MCF 10A (cell line): Measurements from ENCODE around the gene TUBGCP6. TPM values are rescaled to one million over a fixed set of nuclear protein-coding genes. Genes with fewer than 3 reads are reported as not detected.

Source experiments
- BruUV-seq: library from RNA; stranded (reverse); fragments of 400-500 nt; replicated peaks from 2 replicates; lab custom pipeline; 2021; lab: Mats Ljungman, UMichigan
- CTCF ChIA-PET: fragments of 300-600 bp; sonication (Branson Sonifier 250); formaldehyde crosslinking; extraction: SDS; loops from one replicate; lab custom pipeline; 2021; ENCODE audit warnings: antibody characterized with exemption, inconsistent platforms; lab: Yijun Ruan, JAX
- POLR2A ChIA-PET: fragments of 300-600, 350-650 bp; sonication (Branson Sonifier 250); formaldehyde crosslinking; extraction: SDS; loops from one replicate; lab custom pipeline; 2020; ENCODE audit warnings: antibody characterized with exemption, inconsistent platforms; lab: Yijun Ruan, JAX
- DNase-seq: peaks from one replicate; pipeline ENCODE4 v3.0.0-alpha.2; 2018; ENCODE audit not compliant: unreplicated experiment
- H3K27ac Mint-ChIP-seq: one replicate; pipeline ENCODE4 v1.8.0; 2022; ENCODE audit warnings: mild to moderate bottlenecking, low read depth, mixed read lengths; ENCODE audit not compliant: unreplicated experiment
- H3K27me3 Mint-ChIP-seq: one replicate; pipeline ENCODE4 v1.8.0; 2022; ENCODE audit warnings: mixed read lengths; ENCODE audit not compliant: insufficient read depth, unreplicated experiment
- H3K36me3 Mint-ChIP-seq: one replicate; pipeline ENCODE4 v1.8.0; 2022; ENCODE audit warnings: mild to moderate bottlenecking, moderate library complexity, mixed read lengths; ENCODE audit not compliant: insufficient read depth, unreplicated experiment
- H3K4me1 Mint-ChIP-seq: one replicate; pipeline ENCODE4 v1.8.0; 2022; ENCODE audit warnings: mixed read lengths; ENCODE audit not compliant: insufficient read depth, unreplicated experiment
- H3K4me3 Mint-ChIP-seq: one replicate; pipeline ENCODE4 v1.8.0; 2022; ENCODE audit warnings: mild to moderate bottlenecking, moderate library complexity, mixed read lengths; ENCODE audit not compliant: unreplicated experiment
- H3K9me3 Mint-ChIP-seq: one replicate; pipeline ENCODE4 v1.8.0; 2022; ENCODE audit warnings: mixed read lengths; ENCODE audit not compliant: unreplicated experiment
- CTCF ChIP-seq: fragments of 200-600 bp; IDR thresholded peaks from one replicate; pipeline ENCODE4 v1.8.0; 2022; ENCODE audit warnings: antibody characterized with exemption, mild to moderate bottlenecking; ENCODE audit not compliant: unreplicated experiment
- intact Hi-C: fragments of 100-400 bp; cut with micrococcal nuclease; formaldehyde crosslinking; loops from 2 replicates; pipeline ENCODE4 v1.14.1; 2022
- total RNA-seq: library from RNA; stranded (reverse); gene quantifications from 2 replicates; pipeline ENCODE4 v1.2.3, GENCODE V29; 2022

Gene TUBGCP6
- total RNA-seq, 1 experiment from 2014 or later: 27.9 TPM

- Mint-ChIP-seq H3K27ac (no peak overlapping the region), H3K4me1 (peaks cover 6% of the 10 kb centered on the region), H3K4me3 (no peak overlapping the region), H3K36me3 (no peaks in the 10 kb centered on the region), H3K27me3 (no peaks in the 10 kb centered on the region), H3K9me3 (no peaks in the 10 kb centered on the region)
- CTCF ChIA-PET: interaction anchor here (0.6 to 5.3 kb wide), 4 partner anchors 16 to 229 kb away, joined by 3 to 27 read pairs (median 4); partner anchors contain the start of gene HDAC10
- intact Hi-C loops: loop anchor here (2.0 kb wide), 1 partner anchor 75 kb away; the partner anchor contains the start of gene PPP6R2
- peak; percentile 53 for DNase-seq
- POLR2A ChIA-PET: interaction anchor here (0.7 to 1.5 kb wide), 3 partner anchors 23 to 258 kb away, joined by 3 read pairs; partner anchors contain the start of genes PLXNB2 and SCO2
- no TSS peak for BruUV-seq
- TF ChIP-seq CTCF: no peak
Observed at GRCh38 chr22:50267591-50268390, 23.0 kb upstream of the TUBGCP6 start.

DNA sequence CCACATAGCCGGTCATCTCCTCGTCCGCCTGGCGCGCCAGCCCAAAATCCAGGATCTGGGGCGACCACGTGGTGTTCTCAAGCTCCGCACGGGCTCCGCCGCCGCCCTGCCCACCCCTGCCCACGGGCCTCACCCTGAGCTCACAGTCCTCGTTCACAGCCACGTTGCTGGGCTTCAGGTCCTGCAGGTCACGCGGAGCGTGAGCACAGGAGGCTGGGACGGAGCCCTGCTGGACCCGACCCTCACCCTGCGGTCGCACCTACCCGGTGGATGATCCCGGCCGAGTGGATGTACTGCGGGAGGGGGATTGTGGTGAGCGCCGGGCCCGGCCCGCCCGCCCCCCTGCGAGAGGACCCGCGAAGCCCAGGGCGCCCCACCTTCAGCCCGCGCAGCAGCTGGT is 22.2 kb upstream of the TUBGCP6 start:
- intact Hi-C loops: no loop called here
- Mint-ChIP-seq H3K9me3 (no peaks in the 10 kb centered on the region), H3K4me3 (no peak overlapping the region), H3K36me3 (no peaks in the 10 kb centered on the region), H3K4me1 (peaks cover 11% of the 10 kb centered on the region), H3K27ac (no peak overlapping the region), H3K27me3 (no peaks in the 10 kb centered on the region)
- ChIA-PET CTCF (interaction anchor here (0.6 to 1.6 kb wide), 4 partner anchors 8 to 230 kb away, joined by 3 to 5 read pairs (median 4); partner anchors contain the start of gene HDAC10), POLR2A (no interaction called here)
- DNase-seq: no peak
- no TSS peak for BruUV-seq
- no peak for TF ChIP-seq CTCF

DNA sequence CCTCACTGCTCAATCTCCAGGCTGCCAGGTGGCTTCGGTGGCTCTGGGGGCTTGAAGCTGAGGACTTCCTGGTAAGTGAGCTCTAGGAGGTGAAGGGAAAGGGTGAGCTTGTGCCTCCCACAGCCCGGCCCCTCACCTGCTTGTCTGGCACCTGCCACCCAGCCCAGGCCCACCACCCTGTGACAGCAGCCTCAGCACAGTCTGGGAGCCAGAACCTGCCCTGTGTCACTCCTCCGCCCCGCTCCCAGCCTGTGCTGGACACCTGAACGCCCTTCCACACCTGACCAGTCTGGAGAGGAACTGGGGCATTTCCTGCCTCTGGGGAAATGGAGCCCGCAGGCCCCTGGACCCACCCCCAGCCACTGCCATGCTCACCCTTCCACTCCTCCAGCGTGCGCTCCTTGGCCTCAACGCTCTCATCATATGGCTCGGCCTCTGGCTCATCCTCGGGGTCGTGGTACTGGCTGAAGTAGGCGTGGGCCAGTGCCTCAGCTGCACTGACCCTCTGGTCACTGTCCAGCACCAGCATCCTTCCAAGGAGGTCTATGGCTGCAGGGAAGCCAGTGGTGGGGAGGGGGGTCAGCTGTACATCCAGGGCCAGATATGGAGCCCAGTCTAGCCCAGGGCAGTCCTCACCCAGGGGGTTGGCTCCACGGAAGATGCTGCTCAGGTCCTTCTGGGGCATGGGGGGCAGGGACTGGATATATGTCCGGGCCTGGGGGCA is 20.3 kb upstream of the TUBGCP6 start:
- Mint-ChIP-seq H3K27me3 (no peaks in the 10 kb centered on the region), H3K4me3 (no peak overlapping the region), H3K27ac (no peak overlapping the region), H3K4me1 (peaks cover 11% of the 10 kb centered on the region), H3K36me3 (no peaks in the 10 kb centered on the region), H3K9me3 (no peaks in the 10 kb centered on the region)
- POLR2A ChIA-PET: no interaction called here
- intact Hi-C loops: no loop called here
- CTCF ChIA-PET: interaction anchor here (0.6 to 1.0 kb wide), 2 partner anchors 12 to 61 kb away, joined by 3 to 5 read pairs; no protein-coding TSS in a partner anchor
- no peak for DNase-seq
- BruUV-seq: no TSS peak
- TF ChIP-seq CTCF: no peak
